Tongue (tissue), 2 donors: ENCODE measurements around the gene ANKAR. TPM values are rescaled to one million over a fixed set of nuclear protein-coding genes. Genes with fewer than 3 reads are reported as not detected.

Source experiments
- DNase-seq: peaks from one replicate; pipeline ENCODE4 v3.0.0-alpha.2; 2015
- total RNA-seq: library from RNA; depleted of rRNA; stranded (reverse); fragments of >200 nt; gene quantifications from one replicate; pipeline ENCODE4 v1.2.3, GENCODE V29; 2014

Gene ANKAR
- total RNA-seq, 1 donor from 2014 or later, result 25.7 TPM

DNA sequence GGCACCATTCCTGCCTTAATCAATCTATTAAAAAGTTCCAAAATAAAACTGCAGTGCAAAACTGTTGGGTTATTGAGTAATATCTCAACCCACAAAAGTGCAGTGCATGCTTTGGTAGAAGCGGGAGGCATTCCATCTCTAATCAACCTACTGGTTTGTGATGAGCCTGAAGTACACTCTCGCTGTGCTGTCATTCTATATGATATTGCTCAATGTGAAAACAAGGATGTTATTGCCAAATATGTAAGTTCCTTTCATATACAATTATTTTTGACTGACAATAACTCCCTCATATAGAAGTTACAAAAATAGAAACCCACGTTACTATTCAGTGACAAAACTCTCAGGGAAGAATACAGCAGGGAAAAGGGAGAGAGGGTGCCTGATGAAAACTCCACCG lies 45.1 kb downstream of the ANKAR start:
- DNase-seq, result no peak

DNA sequence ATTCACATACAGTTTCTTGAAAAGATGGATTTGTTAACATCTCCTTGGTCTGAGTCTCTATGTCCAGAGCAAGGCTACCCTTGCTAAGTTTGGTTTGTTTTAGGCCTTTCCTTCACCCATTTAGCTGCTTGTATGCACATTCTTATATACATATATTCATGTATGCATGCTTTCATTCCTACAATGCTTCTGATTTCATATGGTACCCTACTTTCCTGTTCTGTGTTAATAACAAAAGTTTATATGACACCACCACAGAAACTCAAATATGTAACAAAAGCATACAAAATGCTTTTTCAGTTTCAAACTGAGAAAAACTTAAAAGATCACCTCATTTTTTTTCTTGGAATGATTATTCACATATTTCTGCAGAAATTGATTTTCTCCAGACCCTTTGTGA lies 48.7 kb downstream of the ANKAR start:
- no peak for DNase-seq

Other genes starting within 250 kb of the ANKAR start
- gene WDR75, start 233.2 kb upstream of the ANKAR start, total RNA-seq, result 52.5 TPM
- gene SLC40A1, start 93.9 kb upstream of the ANKAR start, total RNA-seq, result 74.2 TPM
- 67.1 TPM for gene ASNSD1, start 13.2 kb upstream of the ANKAR start, total RNA-seq
- gene OSGEPL1, start 88.1 kb downstream of the ANKAR start, total RNA-seq, result 18.0 TPM
- gene ORMDL1, start 109.7 kb downstream of the ANKAR start, total RNA-seq, result 64.8 TPM
- 31.3 TPM for gene PMS1, start 109.8 kb downstream of the ANKAR start, total RNA-seq